ENCODE data around the gene EPO.
"Not testable (repeated sequence)": the region's sequence is repeated elsewhere in the genome, so short reads cannot be mapped to it uniquely, and the experiment has no call there.

- TF ChIP-seq, protein P1, sequence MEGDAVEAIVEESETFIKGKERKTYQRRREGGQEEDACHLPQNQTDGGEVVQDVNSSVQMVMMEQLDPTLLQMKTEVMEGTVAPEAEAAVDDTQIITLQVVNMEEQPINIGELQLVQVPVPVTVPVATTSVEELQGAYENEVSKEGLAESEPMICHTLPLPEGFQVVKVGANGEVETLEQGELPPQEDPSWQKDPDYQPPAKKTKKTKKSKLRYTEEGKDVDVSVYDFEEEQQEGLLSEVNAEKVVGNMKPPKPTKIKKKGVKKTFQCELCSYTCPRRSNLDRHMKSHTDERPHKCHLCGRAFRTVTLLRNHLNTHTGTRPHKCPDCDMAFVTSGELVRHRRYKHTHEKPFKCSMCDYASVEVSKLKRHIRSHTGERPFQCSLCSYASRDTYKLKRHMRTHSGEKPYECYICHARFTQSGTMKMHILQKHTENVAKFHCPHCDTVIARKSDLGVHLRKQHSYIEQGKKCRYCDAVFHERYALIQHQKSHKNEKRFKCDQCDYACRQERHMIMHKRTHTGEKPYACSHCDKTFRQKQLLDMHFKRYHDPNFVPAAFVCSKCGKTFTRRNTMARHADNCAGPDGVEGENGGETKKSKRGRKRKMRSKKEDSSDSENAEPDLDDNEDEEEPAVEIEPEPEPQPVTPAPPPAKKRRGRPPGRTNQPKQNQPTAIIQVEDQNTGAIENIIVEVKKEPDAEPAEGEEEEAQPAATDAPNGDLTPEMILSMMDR (IDR thresholded peaks at IDR 0.05; ENCODE audit: low read depth, low read length) = not testable (repeated sequence)
- TF ChIP-seq POLR2A (IDR thresholded peaks at IDR 0.05; ENCODE audit: extremely low read depth, insufficient read length) = not testable (repeated sequence)
These were observed 4.1 kb downstream of the EPO start for GRCh38 chr7:100724364-100724763.

Data from NB4 (cell line).